Islet of Langerhans (tissue), 1 donor: ENCODE data around the gene ADD2.
"Not testable (repeated sequence)": the region's sequence is repeated elsewhere in the genome, so short reads cannot be mapped to it uniquely, and the experiment has no call there.

Experiments
- FAIRE-seq: peaks from one replicate; lab custom pipeline; 2011; peaks lifted over from hg19 to GRCh38; lab: Jason Lieb, UNC

Gene ADD2

GRCh38 chr2:70671092-70671675 lies 96.8 kb downstream of the ADD2 start:
- no peak for FAIRE-seq

GRCh38 chr2:70670626-70671025 lies 97.4 kb downstream of the ADD2 start:
- FAIRE-seq: no peak

GRCh38 chr2:70670202-70670601 lies 97.8 kb downstream of the ADD2 start:
- no peak for FAIRE-seq

- no peak for FAIRE-seq
These were observed 99.1 kb downstream of the ADD2 start for GRCh38 chr2:70668911-70669310.

- FAIRE-seq: no peak
These were observed 99.6 kb downstream of the ADD2 start for GRCh38 chr2:70668432-70668831.

- FAIRE-seq: no peak
These were observed 103.5 kb downstream of the ADD2 start for GRCh38 chr2:70664525-70664924.

- no peak for FAIRE-seq
These were observed 104.6 kb downstream of the ADD2 start for GRCh38 chr2:70663411-70663810.

GRCh38 chr2:70659551-70659950 lies 108.4 kb downstream of the ADD2 start:
- FAIRE-seq: no peak

- no peak for FAIRE-seq
These were observed 109.5 kb downstream of the ADD2 start for GRCh38 chr2:70658476-70658875.

GRCh38 chr2:70657246-70657645 lies 110.8 kb downstream of the ADD2 start:
- FAIRE-seq: no peak

GRCh38 chr2:70656421-70657010 lies 111.5 kb downstream of the ADD2 start:
- no peak for FAIRE-seq

GRCh38 chr2:70655786-70656185 lies 112.2 kb downstream of the ADD2 start:
- no peak for FAIRE-seq

- not testable (repeated sequence) for FAIRE-seq
These were observed 112.8 kb downstream of the ADD2 start for GRCh38 chr2:70655211-70655610.

- no peak for FAIRE-seq
These were observed 116.3 kb downstream of the ADD2 start for GRCh38 chr2:70651727-70652126.

GRCh38 chr2:70651014-70651413 lies 117.0 kb downstream of the ADD2 start:
- no peak for FAIRE-seq

GRCh38 chr2:70648961-70649360 lies 119.0 kb downstream of the ADD2 start:
- FAIRE-seq: no peak

- FAIRE-seq: no peak
These were observed 120.0 kb downstream of the ADD2 start for GRCh38 chr2:70647873-70648481.

- FAIRE-seq: no peak
These were observed 121.6 kb downstream of the ADD2 start for GRCh38 chr2:70646420-70646818.

- FAIRE-seq: no peak
These were observed 122.1 kb downstream of the ADD2 start for GRCh38 chr2:70645733-70646419.

GRCh38 chr2:70643715-70644114 lies 124.3 kb downstream of the ADD2 start:
- no peak for FAIRE-seq

- no peak for FAIRE-seq
These were observed 126.7 kb downstream of the ADD2 start for GRCh38 chr2:70641263-70641784.

GRCh38 chr2:70639841-70640436 lies 128.1 kb downstream of the ADD2 start:
- no peak for FAIRE-seq

- FAIRE-seq: no peak
These were observed 129.4 kb downstream of the ADD2 start for GRCh38 chr2:70638561-70638960.
